HEK293 (cell line): ENCODE measurements around the gene PTGES.

Experiments used
- CTCF ChIP-seq: fragments of 450-650 bp; formaldehyde crosslinking; IDR thresholded peaks from 2 replicates; pipeline ENCODE4 v1.5.1; 2016; ENCODE audit warnings: missing biosample characterization, missing genetic modification characterization
- TCF7L2 ChIP-seq: IDR thresholded peaks from 2 replicates; pipeline ENCODE4 v1.6.1; 2011; ENCODE audit warnings: low read depth, mild to moderate bottlenecking, inconsistent platforms, low read length, moderate library complexity, borderline replicate concordance
- ZNF140 ChIP-seq: fragments of 450-650 bp; formaldehyde crosslinking; IDR thresholded peaks from 2 replicates; pipeline ENCODE4 v1.5.1; 2016; ENCODE audit warnings: missing biosample characterization, missing genetic modification characterization
- ZNF624 ChIP-seq: fragments of 450-650 bp; formaldehyde crosslinking; IDR thresholded peaks from 2 replicates; pipeline ENCODE4 v1.5.1; 2017; ENCODE audit warnings: missing biosample characterization, missing genetic modification characterization
- ZNF670 ChIP-seq: fragments of 450-650 bp; formaldehyde crosslinking; IDR thresholded peaks from 2 replicates; pipeline ENCODE4 v1.5.1; 2016; ENCODE audit warnings: missing biosample characterization, missing genetic modification characterization, low read depth

- TF ChIP-seq ZNF140 (no peak), CTCF (tag by site-specific recombination) (no peak), ZNF670 (tag by site-specific recombination) (no peak), TCF7L2 (no peak), ZNF624 (tag by site-specific recombination) (no peak)
Observed at GRCh38 chr9:129701549-129701948, 51.3 kb downstream of the PTGES start.
